Activated T-cell treated with anti-CD3 and anti-CD28 coated beads for 48 hours (primary cell): Measurements from ENCODE around the gene SUMO3.
A peak's percentile ranks its signal among the peaks of the same experiment; 100 is the strongest.

Experiments
- DNase-seq: peaks from one replicate; pipeline ENCODE4 v3.0.0-alpha.2; 2020; ENCODE audit warnings: low read depth

The SUMO3 gene

DNA sequence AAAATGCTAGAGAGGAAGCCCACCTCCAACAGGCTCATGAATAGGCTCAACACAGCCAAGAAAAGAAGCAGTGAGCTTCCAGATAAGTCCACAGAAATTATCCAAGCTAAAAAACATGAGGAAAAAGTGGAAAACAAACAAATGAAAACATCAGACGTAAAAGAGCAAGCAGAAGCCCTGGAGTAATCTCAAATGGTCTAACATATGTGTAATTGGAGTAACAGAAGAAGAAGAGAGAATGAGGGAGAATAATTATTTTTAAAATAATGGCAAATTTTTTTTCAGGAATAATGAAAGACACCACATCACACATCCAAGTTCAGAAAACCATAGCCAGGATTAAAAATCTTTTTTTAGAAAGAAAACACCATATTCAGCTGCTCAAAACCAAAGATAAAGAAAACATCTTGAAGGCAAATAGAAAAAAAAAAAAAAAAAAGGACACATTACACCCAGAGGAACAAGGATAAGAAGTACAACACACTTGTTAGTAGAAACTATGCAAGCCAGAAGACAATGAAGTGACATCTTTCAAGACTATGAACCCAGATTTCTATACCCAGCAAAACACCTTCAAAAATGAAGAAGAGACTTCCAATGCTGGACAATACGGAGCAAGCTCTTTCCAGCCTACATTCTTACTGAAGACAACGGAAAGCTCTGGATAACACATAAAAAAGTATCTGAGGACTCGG, 10.6 kb upstream of the SUMO3 start:
- DNase-seq, result no peak

DNA sequence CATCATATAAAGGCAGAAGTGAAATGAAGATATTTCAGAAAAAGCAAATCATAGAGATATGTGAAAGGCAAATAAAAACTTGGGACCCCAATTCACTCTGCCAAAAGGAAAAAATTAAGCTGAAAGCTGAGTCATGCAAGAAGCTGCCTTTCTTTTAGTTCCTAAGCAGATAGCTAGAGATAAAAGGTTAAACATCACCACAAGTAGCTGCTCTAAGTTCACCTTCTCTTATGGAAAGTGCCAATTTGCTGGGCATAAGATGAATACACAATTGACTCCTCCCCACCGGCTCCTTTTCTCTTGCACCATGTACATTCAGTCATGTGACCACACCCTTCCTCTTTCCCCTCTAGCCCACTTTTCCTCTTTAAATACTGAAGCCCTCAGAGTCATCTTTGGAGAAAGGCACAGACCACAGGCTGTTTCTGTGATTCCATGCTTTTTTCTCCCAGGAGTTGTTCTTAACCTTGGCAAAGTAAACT, 5.4 kb upstream of the SUMO3 start:
- DNase-seq, result no peak

DNA sequence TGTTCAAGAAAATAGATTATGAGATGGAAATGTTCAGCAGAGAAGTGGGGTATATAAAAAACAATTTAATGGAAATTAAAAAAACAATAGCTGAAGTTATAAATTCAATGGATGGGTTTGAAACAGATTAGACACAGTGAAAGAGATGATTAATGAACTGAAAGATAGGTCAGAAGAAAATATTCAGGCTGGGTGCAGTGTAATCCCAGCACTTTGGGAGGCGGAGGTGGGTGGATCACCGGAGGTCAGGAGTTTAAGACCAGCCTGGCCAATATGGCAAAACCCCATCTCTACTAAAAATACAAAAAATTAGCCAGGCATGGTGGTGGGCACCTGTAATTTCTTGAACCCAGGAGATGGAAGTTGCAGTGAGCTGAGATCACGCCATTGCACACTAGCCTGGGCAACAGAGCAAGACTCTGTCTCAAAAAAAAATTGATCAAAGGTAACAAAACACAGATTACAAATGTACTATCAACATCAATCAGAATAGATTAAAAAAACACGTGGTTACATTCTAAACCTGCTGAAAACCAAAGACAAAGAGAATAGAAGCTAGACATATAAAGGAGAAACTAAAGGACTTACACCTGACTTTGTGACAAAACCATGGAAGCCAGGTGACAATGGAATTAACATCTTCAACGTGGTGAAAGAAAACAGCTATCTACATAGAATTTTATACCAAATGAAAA, 4.8 kb upstream of the SUMO3 start:
- DNase-seq, result no peak

DNA sequence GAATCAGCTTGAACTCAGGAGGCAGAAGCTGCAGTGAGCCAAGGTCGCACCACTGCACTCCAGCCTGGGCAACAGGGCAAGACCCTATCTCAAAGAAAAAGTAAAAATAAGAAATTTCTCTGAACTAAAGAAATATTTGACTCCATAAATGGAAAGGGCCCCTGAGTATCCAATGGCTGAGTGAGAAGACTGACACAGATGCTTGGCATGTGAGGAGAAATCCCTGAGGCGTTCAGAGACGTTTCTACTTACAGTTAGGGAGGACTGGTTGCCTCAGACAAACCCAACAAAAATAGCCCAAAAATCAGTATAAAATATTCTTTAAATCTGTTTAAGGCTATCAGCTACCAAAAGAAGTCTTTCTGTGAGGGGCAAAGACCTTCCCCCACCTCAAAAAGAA, 3.0 kb upstream of the SUMO3 start:
- no peak for DNase-seq

DNA sequence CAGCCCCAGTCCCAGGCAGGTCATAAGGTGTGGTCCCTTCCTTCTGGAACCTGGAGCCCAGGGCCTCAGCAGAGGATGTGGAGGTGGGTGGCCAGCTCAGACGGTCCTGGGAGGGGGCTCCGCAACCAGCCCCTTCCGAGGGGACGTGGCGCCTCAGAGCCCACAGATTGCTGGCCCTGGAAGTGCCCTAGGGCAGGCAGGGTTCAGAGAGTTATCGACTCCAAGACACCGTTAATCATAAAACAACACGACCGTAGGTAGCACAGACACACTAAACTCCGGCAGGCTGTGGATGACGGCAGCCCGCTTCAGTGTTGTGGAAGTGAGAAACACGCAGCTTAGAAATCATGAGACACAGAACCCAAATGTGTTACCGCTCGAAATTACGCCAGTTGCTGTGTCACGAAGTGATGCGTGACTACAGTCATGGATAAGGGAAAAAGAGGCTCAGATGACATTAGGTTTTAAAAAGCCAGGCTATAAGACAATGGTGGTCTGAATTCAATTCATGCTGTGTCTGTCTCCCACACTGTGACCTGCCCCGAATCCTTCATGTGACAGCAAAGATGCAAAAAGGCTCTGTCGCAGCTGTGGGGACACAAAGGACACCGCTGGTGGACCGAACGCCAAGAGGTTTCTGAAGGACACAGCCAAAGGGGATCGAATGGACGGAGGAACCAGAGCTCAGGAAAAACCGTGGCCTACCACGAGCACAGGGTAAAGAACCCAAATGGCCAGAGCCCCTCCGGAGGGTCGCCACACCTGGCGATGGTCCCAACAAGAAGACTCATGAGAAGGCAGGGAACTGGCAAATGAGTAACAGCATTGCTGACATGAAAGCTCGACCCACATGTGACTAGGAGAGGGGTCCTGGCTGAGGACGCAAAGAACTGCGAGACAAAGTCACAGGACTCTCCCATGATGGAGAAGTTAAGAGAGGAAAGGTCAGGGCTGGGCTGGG, 1.7 kb upstream of the SUMO3 start:
- DNase-seq, result no peak

DNA sequence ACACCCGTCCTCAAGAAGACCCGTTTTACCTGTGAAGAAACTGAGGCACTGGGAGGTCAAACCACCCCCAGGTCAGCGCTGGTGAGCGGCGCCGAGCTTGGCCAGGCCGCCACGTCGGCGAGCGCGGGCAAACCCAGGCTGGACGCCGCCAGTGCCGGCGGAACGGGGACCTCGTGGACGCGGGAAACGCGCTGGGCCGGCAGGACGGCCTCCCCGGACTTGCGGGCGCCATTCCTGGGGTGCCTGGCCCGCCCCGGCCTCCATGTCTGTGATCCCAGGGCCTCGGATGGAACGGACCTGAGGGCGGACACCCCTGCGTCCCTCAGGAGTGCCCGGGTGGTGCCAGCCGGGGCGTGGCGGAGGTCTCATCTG, 764 bp upstream of the SUMO3 start:
- DNase-seq, result no peak

DNA sequence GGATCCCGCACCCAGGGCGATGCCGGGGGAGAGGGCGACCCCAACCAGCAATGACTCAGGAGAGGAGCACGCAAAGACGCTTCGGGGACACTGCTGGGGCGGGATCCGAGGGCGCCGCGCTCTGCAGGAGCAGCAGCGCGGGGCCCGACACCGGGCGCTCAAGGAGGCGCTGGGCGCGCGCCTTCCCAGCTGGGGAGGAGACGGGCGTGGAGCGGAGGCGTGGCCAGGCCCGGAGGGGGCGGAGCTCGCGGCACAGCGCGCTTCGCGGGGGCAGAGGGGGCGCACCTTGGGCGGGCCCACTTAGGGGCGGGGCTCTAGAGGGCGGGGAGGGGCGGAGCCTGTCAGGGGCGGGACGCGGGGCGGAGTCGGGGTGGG, 369 bp downstream of the SUMO3 start:
- peak; percentile 92 for DNase-seq

DNA sequence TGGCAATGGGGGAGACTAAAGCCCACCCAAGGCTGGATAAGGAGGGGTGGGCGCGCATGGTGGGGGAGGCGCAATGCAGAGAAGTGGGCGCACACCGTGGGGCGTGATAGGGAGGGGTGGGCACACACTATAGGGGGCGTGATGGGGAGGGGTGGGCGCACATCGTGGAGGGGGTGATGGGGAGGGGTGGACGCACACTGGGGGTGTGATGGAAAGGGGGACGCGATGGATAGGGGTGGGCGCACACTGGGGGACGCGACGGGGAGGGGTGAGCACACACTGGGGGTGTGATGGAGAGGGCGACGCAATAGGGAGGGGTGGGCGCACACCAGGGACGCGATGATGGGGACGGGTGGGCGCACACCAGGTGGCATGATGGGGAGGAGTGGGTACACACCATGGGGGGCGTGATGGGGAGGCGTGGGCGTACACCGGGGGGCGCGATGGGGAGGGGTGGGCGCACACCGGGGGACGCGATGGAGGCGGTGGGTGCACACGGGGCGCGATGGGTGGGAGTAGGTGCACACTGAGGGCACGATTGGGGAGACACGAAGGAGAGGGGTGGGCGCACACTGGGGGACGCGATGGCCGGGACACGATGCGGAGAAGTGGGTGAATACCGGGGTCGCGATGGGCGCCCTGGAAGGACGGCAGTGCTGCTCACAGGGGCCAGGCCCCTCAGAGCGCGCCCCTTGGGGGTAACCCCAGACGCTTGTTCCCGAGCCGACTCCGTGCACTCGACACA, 929 bp downstream of the SUMO3 start:
- DNase-seq, result no peak

DNA sequence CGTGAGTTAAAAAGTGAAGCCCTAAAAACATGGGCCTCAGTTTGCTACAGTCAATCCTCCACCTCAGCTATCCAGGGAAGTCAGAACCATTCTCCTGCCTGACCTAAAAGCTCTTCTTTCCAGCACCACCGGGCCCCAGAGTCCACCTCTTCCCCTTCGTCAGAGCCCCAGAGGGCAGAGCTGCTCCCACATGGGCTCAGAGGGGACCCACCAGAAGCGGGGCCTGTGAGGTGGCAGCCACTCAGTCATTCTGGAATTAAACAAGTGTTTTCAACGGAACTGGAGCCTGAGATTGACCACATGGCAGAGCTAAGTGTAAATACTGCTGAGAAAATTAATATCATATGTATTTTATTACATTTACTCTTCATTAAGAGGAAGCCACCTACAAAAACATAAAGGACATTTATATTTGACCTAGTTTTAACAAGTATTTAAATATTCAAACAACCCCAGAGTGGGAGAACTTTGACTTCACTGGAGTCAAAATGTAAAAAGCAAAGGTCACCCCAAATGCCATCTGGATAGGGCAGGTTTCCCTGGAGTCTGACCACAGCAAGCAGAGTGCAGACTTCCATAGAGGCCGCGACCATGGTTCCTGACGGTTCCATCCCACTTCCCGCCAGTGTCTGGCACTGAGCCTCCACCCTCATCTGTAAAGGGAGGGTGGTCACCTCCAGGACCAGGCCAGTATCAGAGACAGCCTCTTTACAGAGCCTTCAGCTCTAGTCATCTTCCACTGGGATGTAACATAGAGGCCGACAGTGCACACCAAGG, 1.8 kb downstream of the SUMO3 start:
- DNase-seq, result no peak

DNA sequence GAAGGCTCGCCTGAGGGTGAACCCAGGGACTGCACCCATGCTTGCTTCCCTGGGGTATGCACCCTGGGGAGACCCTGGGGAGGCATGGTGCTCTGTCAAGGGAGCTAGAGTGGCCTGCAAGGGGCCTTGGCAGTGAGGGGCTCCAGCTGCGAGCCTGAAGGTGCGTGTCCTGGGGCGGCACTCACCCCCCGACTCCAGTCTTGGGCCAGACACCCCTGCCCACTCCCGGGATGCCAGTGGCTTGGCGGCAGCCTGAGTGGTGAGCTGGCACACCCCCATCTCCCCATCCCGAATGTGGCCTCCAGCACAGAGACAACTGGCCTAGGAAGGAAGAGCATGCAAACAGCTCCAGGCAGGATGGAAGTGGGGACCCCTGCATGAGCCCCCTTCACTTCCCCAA, 2.6 kb downstream of the SUMO3 start:
- DNase-seq, result no peak

DNA sequence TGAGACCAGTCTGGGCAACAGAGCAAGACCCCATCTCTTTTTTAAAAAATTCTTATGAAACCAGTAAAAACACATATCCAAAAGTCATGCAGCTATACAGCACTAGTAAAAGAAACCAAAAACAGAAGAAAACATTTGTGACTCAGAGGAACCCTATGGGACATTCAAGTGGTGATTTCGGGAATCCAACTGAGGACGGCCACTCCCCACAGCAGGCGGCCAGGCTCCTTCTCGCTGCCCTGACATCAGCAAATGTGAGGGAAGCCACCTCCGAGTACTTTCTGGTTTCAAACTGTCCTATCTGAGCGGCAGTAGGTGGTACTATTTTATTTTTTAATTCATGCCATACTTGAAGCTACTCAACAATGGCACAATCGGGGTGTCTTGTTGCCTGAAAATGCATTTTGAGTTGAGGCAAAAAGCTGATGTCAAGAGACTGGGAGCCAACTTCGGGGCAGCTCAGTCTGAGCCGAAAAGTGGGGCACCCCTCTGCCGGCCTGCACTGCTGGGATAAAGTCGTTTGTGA, 3.3 kb downstream of the SUMO3 start:
- DNase-seq, result no peak

DNA sequence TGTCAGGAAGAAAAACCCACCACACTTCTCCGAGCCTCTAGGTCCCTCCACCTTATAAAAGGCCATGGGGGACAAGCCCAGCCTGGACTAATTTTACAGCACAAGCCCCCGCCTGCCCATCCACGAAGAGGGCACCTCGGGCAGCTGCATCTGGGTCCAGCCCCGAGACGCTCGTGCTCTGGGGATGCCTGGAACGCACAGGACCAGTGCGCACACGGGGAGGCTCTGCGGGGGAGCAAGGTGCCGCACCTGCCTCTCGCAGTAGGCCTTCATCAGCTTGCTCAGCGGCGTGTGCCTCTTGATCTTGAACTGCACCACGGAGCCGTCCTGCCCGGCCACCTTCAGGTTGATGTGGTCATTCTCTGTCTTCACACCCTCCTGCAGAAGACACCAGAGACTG, 4.1 kb downstream of the SUMO3 start:
- DNase-seq, result no peak

DNA sequence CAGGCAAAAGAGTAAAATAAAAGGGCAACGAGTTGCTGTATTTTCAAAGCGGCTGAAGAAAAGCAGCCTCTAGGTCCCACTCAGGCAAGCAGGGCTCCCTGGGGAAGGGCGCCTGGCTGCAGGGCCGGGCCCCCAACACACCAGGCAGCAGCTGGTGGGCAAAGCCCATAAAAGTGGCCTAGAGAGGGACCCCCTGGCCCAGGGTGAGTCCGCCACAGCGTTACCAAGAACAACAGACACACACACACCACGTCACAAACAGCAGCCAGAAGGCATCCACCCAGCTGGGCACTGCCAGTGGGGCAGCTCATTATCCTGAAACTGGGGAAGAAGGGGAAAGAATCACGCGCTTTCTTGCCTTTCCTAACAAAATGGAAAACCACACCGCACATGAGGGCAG, 4.7 kb downstream of the SUMO3 start:
- no peak for DNase-seq

DNA sequence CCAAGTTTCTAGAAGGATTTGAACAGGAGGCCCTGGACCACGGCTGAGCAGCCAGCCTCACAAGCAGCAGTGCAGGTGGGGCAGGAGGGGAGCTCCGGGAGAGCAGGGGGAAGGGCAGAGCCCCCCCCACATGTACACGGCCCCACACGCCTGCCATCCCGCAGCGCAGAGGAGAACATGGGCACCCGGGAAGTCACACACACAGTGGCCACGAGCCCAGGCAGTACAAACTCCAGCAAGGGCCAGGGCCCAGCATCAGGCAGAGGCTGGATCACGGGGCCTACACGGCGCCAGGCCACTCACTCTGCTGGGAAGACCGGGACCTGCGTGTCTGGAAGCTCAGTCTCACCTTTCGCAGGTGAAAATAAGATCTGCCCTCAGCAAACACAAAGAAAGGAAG, 5.2 kb downstream of the SUMO3 start:
- DNase-seq, result no peak

DNA sequence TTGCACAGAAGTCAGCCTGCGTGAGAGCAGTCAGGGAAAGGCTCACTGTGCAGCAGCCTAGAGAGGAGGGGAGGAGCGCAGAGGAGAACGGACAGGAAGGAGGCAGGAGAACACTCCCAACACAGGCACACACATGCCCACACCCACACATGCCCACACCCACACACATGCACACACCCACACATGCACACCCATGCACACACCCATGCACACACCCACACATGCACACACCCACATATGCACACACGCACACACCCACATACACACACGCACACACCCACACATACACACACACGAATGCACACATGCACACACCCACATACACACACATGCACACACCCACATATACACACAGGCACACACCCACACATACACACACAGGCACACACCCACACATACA, 7.1 kb downstream of the SUMO3 start:
- DNase-seq, result no peak

DNA sequence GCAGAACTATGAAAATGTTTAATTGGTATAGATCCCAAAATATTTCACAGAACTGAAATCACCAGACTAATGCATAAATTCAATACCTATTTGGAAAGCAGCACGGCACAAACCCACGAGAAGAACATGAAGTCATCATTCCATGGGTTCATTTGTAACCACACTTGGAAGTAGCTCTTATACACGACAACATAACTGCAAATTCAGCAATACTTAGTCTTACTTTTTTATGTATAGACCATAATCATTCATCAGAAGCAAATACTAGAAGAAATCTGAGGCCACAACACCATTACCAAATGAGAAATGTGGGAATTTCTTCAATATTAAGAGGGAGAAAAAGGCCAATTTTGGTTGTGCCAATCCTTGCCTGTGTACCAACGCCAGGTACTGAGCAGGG, 12.0 kb downstream of the SUMO3 start:
- DNase-seq, result no peak

DNA sequence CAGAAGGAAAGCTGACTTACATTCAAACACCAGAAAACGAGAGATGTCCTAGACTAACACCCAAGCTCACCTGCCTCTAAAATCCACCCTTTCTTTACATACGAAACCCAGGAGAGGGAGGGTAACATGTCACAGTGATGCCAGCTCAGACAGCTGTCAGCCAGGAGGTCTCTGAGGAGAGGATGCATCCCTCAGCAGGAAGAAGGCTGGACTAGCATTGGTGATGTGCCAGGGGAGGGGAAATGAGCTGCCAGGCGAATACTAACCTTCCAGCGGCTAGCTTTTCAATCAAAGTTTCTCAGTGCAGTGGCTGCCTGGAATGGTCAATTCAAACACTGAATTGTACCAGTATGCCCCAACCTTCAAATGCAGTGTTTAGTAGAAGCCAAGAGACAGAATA, 12.6 kb downstream of the SUMO3 start:
- DNase-seq, result no peak

DNA sequence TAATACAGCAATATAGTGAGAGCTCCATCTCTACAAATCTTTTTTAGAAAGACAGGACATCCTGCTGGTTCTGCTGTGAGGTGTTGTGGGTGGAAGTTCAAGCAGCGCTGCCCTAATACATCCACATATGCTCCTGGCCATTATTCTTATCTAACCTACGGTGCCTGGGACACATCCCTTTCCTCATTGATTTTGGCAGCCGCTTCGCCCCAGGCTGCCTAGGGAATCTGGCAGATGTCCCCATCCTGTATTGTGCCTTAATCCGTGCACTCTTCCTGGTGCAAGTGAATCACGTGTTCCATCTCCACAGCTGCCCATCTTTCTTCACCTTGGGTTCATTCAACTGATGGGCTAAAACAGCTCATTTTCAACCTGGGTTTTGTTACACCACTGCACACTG, 13.1 kb downstream of the SUMO3 start:
- DNase-seq, result no peak

DNA sequence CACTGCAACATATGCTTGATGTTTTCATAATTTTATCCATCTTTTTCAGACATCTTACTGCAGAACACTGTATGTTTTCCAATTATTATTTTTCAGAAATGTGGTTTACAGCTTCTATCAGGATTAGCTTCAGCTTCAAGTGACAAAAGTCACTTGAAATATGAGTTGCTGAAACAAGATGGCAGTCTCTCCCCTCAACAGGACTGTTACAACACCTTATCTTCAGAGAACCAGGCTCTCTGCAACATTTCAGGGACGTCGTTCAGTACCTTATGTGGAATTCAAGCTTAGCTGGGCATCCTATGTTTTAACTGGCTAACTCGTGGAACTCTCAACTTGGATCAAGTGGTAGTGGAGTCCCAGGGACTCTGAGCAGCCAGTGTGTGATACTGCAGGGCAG, 14.2 kb downstream of the SUMO3 start:
- no peak for DNase-seq

DNA sequence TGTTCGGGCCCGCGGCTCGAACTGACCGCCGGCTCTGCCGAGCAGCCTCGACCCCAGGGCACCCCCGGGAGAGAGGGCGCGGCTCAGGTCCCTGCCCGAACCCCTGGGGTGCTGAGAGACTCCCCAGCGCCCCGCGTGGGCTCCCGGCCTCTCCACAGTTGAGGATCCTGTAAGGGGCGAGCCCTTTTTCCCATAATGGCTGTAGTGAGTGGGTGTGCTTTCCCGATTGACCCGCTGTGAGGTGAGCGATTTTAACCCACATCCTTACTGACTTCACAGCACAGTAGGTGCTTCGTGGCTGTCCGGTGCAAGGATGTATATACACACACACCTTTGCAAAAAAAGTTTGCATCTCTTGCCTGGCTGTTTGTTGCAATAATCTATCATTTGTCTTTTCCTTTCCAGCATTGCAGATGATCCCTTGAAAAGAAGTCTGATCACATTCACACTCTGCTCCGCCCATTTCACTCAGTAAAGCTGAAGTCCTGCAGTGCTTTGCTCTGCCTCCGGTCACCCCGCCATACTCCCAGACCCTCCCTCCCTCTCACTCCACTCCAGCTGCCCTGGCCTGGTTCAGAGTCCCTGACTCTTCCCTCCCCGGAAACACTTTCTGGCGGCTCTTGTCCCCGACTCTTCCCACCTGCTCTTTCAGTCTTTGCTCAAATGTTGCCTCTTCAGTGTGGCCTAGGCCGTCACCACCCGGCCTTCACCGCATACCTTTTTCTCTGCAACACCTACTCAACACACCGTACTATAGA, 15.3 kb downstream of the SUMO3 start:
- DNase-seq, result no peak
